ENCODE results near the gene ZNF277.

Gene ZNF277

GRCh38 chr7:112162142-112162766 lies 44.2 kb upstream of the ZNF277 start:
- DNase-seq (ENCODE audit: low read depth) = no peak
- no peak overlapping the region for H3K4me3 ChIP-seq (ENCODE audit: low read length)
- TF ChIP-seq CTCF (conservative IDR thresholded peaks at IDR 0.05; ENCODE audit: low read length) = no peak

- no peak for DNase-seq (ENCODE audit: low read depth)
- H3K4me3 ChIP-seq (ENCODE audit: low read length) = no peak overlapping the region
- no peak for TF ChIP-seq CTCF (conservative IDR thresholded peaks at IDR 0.05; ENCODE audit: low read length)
Measured at GRCh38 chr7:112162784-112163506, 43.5 kb upstream of the ZNF277 start.

- no peak for TF ChIP-seq CTCF (conservative IDR thresholded peaks at IDR 0.05; ENCODE audit: low read length)
- H3K4me3 ChIP-seq (ENCODE audit: low read length) = no peak overlapping the region
- no peak for DNase-seq (ENCODE audit: low read depth)
Measured at GRCh38 chr7:112167147-112167546, 39.3 kb upstream of the ZNF277 start.

GRCh38 chr7:112168915-112169314 lies 37.6 kb upstream of the ZNF277 start:
- H3K4me3 ChIP-seq (ENCODE audit: low read length) = no peak overlapping the region
- DNase-seq (ENCODE audit: low read depth) = no peak
- TF ChIP-seq CTCF (conservative IDR thresholded peaks at IDR 0.05; ENCODE audit: low read length) = no peak

- no peak for TF ChIP-seq CTCF (conservative IDR thresholded peaks at IDR 0.05; ENCODE audit: low read length)
- DNase-seq (ENCODE audit: low read depth) = no peak
- H3K4me3 ChIP-seq (ENCODE audit: low read length) = no peak overlapping the region
Measured at GRCh38 chr7:112171673-112172072, 34.8 kb upstream of the ZNF277 start.

GRCh38 chr7:112172870-112173567 lies 33.5 kb upstream of the ZNF277 start:
- DNase-seq (ENCODE audit: low read depth) = no peak
- TF ChIP-seq CTCF (conservative IDR thresholded peaks at IDR 0.05; ENCODE audit: low read length) = no peak
- H3K4me3 ChIP-seq (ENCODE audit: low read length) = no peak overlapping the region

- no peak for TF ChIP-seq CTCF (conservative IDR thresholded peaks at IDR 0.05; ENCODE audit: low read length)
- no peak for DNase-seq (ENCODE audit: low read depth)
- no peak overlapping the region for H3K4me3 ChIP-seq (ENCODE audit: low read length)
Measured at GRCh38 chr7:112173568-112173905, 33.0 kb upstream of the ZNF277 start.

Data from AG10803 (cell line).